OCI-LY1 (cell line): Measurements from ENCODE around the gene UNC5CL.
A peak's percentile ranks its signal among the peaks of the same experiment; 100 is the strongest.
"Not testable (repeated sequence)": the region's sequence is repeated elsewhere in the genome, so short reads cannot be mapped to it uniquely, and the experiment has no call there.

ENCODE experiments used
- H2AFZ ChIP-seq: fragments of 200-600 bp; sonication (generic), shearing (Covaris generic); 2 replicates; pipeline ENCODE4 v1.6.0; 2014; ENCODE audit warnings: antibody characterized with exemption, mild to moderate bottlenecking, low read length
- H3F3A ChIP-seq: fragments of 200-600 bp; sonication (generic), shearing (Covaris generic); 2 replicates; pipeline ENCODE4 v1.6.0; 2014; ENCODE audit warnings: mild to moderate bottlenecking, antibody characterized with exemption, low read length, moderate library complexity; ENCODE audit not compliant: insufficient read depth
- H3K27ac ChIP-seq: fragments of 200-600 bp; sonication (generic); 2 replicates; pipeline ENCODE4 v1.5.1; 2014; ENCODE audit warnings: low read length, mixed run types, mild to moderate bottlenecking, low read depth; ENCODE audit not compliant: poor library complexity, severe bottlenecking
- H3K27me3 ChIP-seq: fragments of 200-600 bp; sonication (generic); 2 replicates; pipeline ENCODE4 v1.6.0; 2014; ENCODE audit warnings: antibody characterized with exemption, mild to moderate bottlenecking, low read length, moderate library complexity; ENCODE audit not compliant: insufficient read depth
- H3K36me3 ChIP-seq: fragments of 200-600 bp; sonication (generic); 2 replicates; pipeline ENCODE4 v1.6.1; 2014; ENCODE audit warnings: mild to moderate bottlenecking, antibody characterized with exemption, low read length, moderate library complexity, mixed read lengths; ENCODE audit not compliant: insufficient read depth
- H3K4me1 ChIP-seq: fragments of 200-600 bp; sonication (generic); 2 replicates; pipeline ENCODE4 v1.5.1; 2014; ENCODE audit warnings: mild to moderate bottlenecking, low read length, moderate library complexity; ENCODE audit not compliant: insufficient read depth, severe bottlenecking
- H3K4me2 ChIP-seq: fragments of 200-600 bp; sonication (generic), shearing (Covaris generic); 2 replicates; pipeline ENCODE4 v1.6.1; 2014; ENCODE audit warnings: low read length
- H3K4me3 ChIP-seq: fragments of 200-600 bp; sonication (generic); 2 replicates; pipeline ENCODE4 v1.5.1; 2014; ENCODE audit warnings: low read length, low read depth, mild to moderate bottlenecking, mixed read lengths; ENCODE audit not compliant: poor library complexity, severe bottlenecking
- H3K79me2 ChIP-seq: fragments of 200-600 bp; shearing (Covaris generic); 2 replicates; pipeline ENCODE4 v1.6.1; 2016; ENCODE audit warnings: mixed run types, low read length, mixed read lengths; ENCODE audit not compliant: insufficient read depth
- H3K9ac ChIP-seq: fragments of 200-600 bp; sonication (generic), shearing (Covaris generic); 2 replicates; pipeline ENCODE4 v1.6.1; 2014; ENCODE audit warnings: mild to moderate bottlenecking, low read length, mixed read lengths
- H3K9me2 ChIP-seq: fragments of 200-600 bp; sonication (generic), shearing (Covaris generic); 2 replicates; pipeline ENCODE4 v1.6.1; 2014; ENCODE audit warnings: low read depth, mild to moderate bottlenecking, low read length, mixed read lengths
- H3K9me3 ChIP-seq: fragments of 200-600 bp; shearing (Covaris generic); 2 replicates; pipeline ENCODE4 v1.6.1; 2014; ENCODE audit warnings: low read length, mixed read lengths
- H4K20me1 ChIP-seq: fragments of 200-600 bp; sonication (generic), shearing (Covaris generic); 2 replicates; pipeline ENCODE4 v1.6.0; 2016; ENCODE audit warnings: mild to moderate bottlenecking, low read length; ENCODE audit not compliant: insufficient read depth
- EZH2 ChIP-seq: fragments of 200-600 bp; sonication (generic), shearing (Covaris generic); IDR thresholded peaks from 2 replicates; pipeline ENCODE4 v1.8.0; 2017; ENCODE audit warnings: borderline replicate concordance, mixed run types, mild to moderate bottlenecking, antibody characterized with exemption, low read length, moderate library complexity, mixed read lengths
- TF ChIP-seq, protein P1 (sequence below): fragments of 200-600 bp; sonication (generic), shearing (Covaris generic); IDR thresholded peaks from 2 replicates; pipeline ENCODE4 v1.5.1; 2017; ENCODE audit warnings: mild to moderate bottlenecking, antibody characterized with exemption, low read length, moderate library complexity, mixed read lengths

UNC5CL gene

GRCh38 chr6:41008011-41008410, 31.0 kb downstream of the UNC5CL start:
- H3K4me3 ChIP-seq = no peak overlapping the region
- H3K4me1 ChIP-seq = no peaks in the 10 kb centered on the region

DNA sequence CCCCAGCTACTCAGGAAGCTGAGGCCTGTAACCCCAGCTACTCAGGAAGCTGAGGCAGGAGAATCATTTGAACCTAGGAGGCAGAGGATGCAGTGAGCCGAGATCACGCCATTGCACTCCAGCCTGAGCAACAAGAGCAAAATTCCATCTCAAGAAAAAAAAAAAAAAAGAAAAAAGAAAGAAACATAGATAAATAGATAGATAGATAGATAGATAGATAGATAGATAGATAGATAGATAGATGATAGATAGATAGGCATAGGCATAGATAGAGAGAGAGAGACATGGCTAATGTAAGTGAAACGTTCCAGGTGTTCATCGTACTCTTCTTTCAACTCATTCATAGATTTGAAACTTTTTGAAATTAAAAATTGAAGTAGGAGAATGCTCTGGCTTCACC, 32.0 kb downstream of the UNC5CL start:
- not testable (repeated sequence) for H3K9ac ChIP-seq, H3K4me1 ChIP-seq, H4K20me1 ChIP-seq, H3K27me3 ChIP-seq, H3K27ac ChIP-seq, H3K36me3 ChIP-seq, H3K4me3 ChIP-seq, H3K4me2 ChIP-seq, H3K9me2 ChIP-seq, H2AFZ ChIP-seq, H3K79me2 ChIP-seq, H3K9me3 ChIP-seq, H3F3A ChIP-seq

More at GRCh38 chr6:41008011-41008410, 31.0 kb downstream of the UNC5CL start:
- H3K36me3 ChIP-seq = no peaks in the 10 kb centered on the region
- H3K9me2 ChIP-seq = no peaks in the 10 kb centered on the region
- peaks cover 3% of the 10 kb centered on the region; the same call in 1 of the 2 replicates for H3K27me3 ChIP-seq
- no peaks in the 10 kb centered on the region for H3K79me2 ChIP-seq
- no peak overlapping the region for H3K4me2 ChIP-seq
- no peak overlapping the region for H2AFZ ChIP-seq
- no peak overlapping the region for H3K27ac ChIP-seq
- H3F3A ChIP-seq = no peaks in the 10 kb centered on the region
- H3K9ac ChIP-seq = no peak overlapping the region
- TF ChIP-seq, protein P1, sequence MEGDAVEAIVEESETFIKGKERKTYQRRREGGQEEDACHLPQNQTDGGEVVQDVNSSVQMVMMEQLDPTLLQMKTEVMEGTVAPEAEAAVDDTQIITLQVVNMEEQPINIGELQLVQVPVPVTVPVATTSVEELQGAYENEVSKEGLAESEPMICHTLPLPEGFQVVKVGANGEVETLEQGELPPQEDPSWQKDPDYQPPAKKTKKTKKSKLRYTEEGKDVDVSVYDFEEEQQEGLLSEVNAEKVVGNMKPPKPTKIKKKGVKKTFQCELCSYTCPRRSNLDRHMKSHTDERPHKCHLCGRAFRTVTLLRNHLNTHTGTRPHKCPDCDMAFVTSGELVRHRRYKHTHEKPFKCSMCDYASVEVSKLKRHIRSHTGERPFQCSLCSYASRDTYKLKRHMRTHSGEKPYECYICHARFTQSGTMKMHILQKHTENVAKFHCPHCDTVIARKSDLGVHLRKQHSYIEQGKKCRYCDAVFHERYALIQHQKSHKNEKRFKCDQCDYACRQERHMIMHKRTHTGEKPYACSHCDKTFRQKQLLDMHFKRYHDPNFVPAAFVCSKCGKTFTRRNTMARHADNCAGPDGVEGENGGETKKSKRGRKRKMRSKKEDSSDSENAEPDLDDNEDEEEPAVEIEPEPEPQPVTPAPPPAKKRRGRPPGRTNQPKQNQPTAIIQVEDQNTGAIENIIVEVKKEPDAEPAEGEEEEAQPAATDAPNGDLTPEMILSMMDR = no peak
- no peak for TF ChIP-seq EZH2
- H4K20me1 ChIP-seq = no peaks in the 10 kb centered on the region
- no peaks in the 10 kb centered on the region for H3K9me3 ChIP-seq

DNA sequence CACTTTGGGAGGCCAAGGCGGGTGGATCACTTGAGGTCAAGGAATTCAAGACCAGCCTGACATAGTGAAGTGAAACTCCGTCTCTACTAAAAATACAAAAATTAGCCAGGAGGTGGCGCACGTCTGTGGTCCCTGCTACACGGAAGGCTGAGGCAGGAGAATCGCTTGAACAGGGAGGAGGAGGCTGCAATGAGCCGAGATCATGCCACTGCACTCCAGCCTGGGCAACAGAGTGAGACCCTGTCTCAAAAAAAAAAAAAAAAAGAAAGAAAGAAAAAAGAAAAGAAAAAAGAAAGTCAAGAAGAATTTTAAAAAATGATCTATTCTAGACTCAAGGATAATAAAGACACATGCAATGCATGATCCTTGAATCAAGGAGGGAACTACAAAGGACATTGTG, 32.8 kb downstream of the UNC5CL start:
- H3K36me3 ChIP-seq, H3K27ac ChIP-seq, H3K9me2 ChIP-seq, H3K9ac ChIP-seq, H2AFZ ChIP-seq, H3F3A ChIP-seq, H3K9me3 ChIP-seq, H3K27me3 ChIP-seq, H3K4me2 ChIP-seq, H3K79me2 ChIP-seq, H4K20me1 ChIP-seq, H3K4me1 ChIP-seq, H3K4me3 ChIP-seq: not testable (repeated sequence)
- TF ChIP-seq, protein P1 = peak; percentile 56

DNA sequence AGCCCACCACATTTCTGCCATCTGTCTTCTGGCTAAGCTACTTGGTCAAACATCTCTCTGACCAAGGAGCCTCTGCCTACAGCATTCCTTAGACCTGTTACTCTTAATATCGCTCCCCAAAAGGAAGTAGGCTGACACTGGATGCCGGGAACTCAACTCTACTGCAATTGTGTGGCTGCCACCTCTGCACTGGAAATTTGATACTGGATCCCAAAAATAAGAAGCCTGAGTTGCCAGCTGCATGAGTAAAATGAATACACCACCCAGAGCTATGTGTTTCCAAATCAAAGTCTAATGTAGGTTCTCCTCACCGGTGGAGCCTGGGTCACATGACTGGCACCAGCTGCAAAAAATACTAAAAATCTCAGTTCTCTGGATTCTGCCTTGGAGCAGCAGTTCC, 36.9 kb downstream of the UNC5CL start:
- H3K4me1 ChIP-seq = no peaks in the 10 kb centered on the region
- H3K27me3 ChIP-seq = no peaks in the 10 kb centered on the region; the same call in 1 of the 2 replicates
- no peaks in the 10 kb centered on the region for H3F3A ChIP-seq
- TF ChIP-seq, protein P1 = no peak
- TF ChIP-seq EZH2 = no peak
- H3K36me3 ChIP-seq = no peaks in the 10 kb centered on the region
- no peak overlapping the region for H3K27ac ChIP-seq
- no peak overlapping the region for H2AFZ ChIP-seq
- H3K4me3 ChIP-seq = no peak overlapping the region
- H3K9me3 ChIP-seq = no peaks in the 10 kb centered on the region
- no peak overlapping the region for H3K4me2 ChIP-seq
- H3K79me2 ChIP-seq = no peaks in the 10 kb centered on the region
- H3K9ac ChIP-seq = no peak overlapping the region
- no peaks in the 10 kb centered on the region for H4K20me1 ChIP-seq
- H3K9me2 ChIP-seq = no peaks in the 10 kb centered on the region
